Activated T-cell treated with anti-CD3 and anti-CD28 coated beads, Interleukin-2, amount 50 U/mL, for 48 hours (primary cell): ENCODE results near the gene RAB40C.

Experiments
- DNase-seq, 2 experiments: peaks; one replicate each; pipeline ENCODE4 v3.0.0-alpha.2; 2020

Gene RAB40C

GRCh38 chr16:619476-620100 lies 29.7 kb downstream of the RAB40C start:
- no peak for DNase-seq

- no peak for DNase-seq
Observed at GRCh38 chr16:620700-621525, 31.0 kb downstream of the RAB40C start.

- DNase-seq = no peak
Observed at GRCh38 chr16:621526-622105, 31.8 kb downstream of the RAB40C start.

- DNase-seq = no peak
Observed at GRCh38 chr16:622920-623280, 33.0 kb downstream of the RAB40C start.

- DNase-seq = no peak
Observed at GRCh38 chr16:624526-625070, 34.7 kb downstream of the RAB40C start.

- no peak for DNase-seq
Observed at GRCh38 chr16:625117-625976, 35.5 kb downstream of the RAB40C start.

GRCh38 chr16:625977-626765 lies 36.3 kb downstream of the RAB40C start:
- no peak for DNase-seq

GRCh38 chr16:626787-627453 lies 37.1 kb downstream of the RAB40C start:
- DNase-seq = no peak

GRCh38 chr16:627454-628239 lies 37.8 kb downstream of the RAB40C start:
- DNase-seq = no peak

GRCh38 chr16:628321-629061 lies 38.6 kb downstream of the RAB40C start:
- no peak for DNase-seq

- DNase-seq = no peak
Observed at GRCh38 chr16:629185-629832, 39.4 kb downstream of the RAB40C start.

GRCh38 chr16:629833-630248 lies 40.0 kb downstream of the RAB40C start:
- no peak for DNase-seq

GRCh38 chr16:630249-630814 lies 40.5 kb downstream of the RAB40C start:
- no peak for DNase-seq

- no peak for DNase-seq
Observed at GRCh38 chr16:630815-631405, 41.0 kb downstream of the RAB40C start, which contains the start of gene WFIKKN1. Gene WFIKKN1, plus strand, starts transcription at chr16:630985. Its CDS starts 269 bp downstream, at chr16:631254.

- no peak for DNase-seq
Observed at GRCh38 chr16:631808-632358, 42.0 kb downstream of the RAB40C start.

- no peak for DNase-seq
Observed at GRCh38 chr16:632486-633335, 42.8 kb downstream of the RAB40C start.
